Transverse colon (tissue), 3 donors: ENCODE results near the gene HMGN4.

ENCODE experiments used
- POLR2A ChIP-seq: fragments of 450-650 bp; IDR thresholded peaks from one replicate; pipeline ENCODE4 v1.6.1; 2016; ENCODE audit warnings: antibody characterized with exemption, mild to moderate bottlenecking, moderate library complexity
- TF ChIP-seq, protein P1 (sequence below), 5 experiments: fragments of 200-600 bp in 3 of 5; fragments of 450-650 bp in 2 of 5; sonication (generic) in 3 of 5; IDR thresholded peaks; 1 replicate in 2 of 5; 2 replicates in 3 of 5; pipeline ENCODE4 v1.5.1; 2016 to 2017; ENCODE audit warnings: antibody characterized with exemption in 5 of 5, inconsistent platforms in 3 of 5, mild to moderate bottlenecking in 2 of 5, moderate library complexity in 1 of 5

DNA sequence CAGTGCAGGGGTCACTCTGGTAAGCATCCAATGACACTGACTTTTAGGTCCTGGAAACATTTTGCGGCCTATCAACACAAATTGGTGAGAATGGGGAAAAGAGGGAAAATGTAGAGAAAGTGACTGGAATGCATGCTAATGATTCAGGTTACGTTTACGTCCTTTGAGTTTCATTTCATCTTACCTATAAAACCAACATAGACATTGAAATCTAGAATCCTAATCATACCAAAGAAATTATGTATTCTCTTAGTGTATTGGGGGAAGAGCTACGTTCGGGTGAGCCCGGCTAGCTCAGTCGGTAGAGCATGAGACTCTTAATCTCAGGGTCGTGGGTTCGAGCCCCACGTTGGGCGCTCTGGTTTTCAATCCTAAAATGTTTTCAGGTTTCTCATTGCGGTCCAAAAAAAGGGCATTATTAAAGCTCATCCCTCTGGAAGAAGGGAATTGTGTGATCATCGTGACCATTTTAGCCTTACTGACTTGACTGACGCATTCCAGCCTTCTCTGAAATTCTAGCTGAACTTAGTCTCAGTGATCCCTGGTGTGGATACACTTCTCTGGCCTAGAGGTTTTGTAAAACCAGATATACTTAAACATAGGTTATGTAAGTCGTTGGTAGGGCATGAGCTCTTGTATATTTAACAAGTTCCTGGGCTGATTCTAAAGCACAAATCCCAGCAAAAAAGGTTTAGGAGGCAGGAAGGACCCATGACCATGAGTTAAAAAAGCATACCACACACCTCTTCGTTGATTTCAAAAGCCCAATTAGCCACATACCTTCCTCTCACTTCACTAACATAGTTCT is 18.3 kb downstream of the HMGN4 start:
- TF ChIP-seq, protein P1, sequence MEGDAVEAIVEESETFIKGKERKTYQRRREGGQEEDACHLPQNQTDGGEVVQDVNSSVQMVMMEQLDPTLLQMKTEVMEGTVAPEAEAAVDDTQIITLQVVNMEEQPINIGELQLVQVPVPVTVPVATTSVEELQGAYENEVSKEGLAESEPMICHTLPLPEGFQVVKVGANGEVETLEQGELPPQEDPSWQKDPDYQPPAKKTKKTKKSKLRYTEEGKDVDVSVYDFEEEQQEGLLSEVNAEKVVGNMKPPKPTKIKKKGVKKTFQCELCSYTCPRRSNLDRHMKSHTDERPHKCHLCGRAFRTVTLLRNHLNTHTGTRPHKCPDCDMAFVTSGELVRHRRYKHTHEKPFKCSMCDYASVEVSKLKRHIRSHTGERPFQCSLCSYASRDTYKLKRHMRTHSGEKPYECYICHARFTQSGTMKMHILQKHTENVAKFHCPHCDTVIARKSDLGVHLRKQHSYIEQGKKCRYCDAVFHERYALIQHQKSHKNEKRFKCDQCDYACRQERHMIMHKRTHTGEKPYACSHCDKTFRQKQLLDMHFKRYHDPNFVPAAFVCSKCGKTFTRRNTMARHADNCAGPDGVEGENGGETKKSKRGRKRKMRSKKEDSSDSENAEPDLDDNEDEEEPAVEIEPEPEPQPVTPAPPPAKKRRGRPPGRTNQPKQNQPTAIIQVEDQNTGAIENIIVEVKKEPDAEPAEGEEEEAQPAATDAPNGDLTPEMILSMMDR (IDR thresholded peaks at IDR 0.05) = no peak
- TF ChIP-seq POLR2A = no peak
